Stimulated activated CD4-positive, alpha-beta T cell treated with anti-CD3 and anti-CD28 coated beads, Interleukin-12 subunit alpha, Interleukin-12 subunit beta, amount 100 ng/mL, for 4 hours (primary cell): ENCODE measurements around the gene AMBRA1.

ENCODE experiments used
- DNase-seq: peaks from one replicate; pipeline ENCODE4 v3.0.0-alpha.2; 2020

AMBRA1 gene

GRCh38 chr11:46391578-46392420 lies 202.0 kb downstream of the AMBRA1 start, which contains the start of gene CHRM4:
Gene CHRM4 (minus strand): TSS chr11:46391776. CDS start chr11:46386557, 5,219 bp downstream.
- DNase-seq, result no peak

GRCh38 chr11:46391186-46391577 lies 202.6 kb downstream of the AMBRA1 start:
- DNase-seq, result no peak

- no peak for DNase-seq
Measured at GRCh38 chr11:46390331-46391171, 203.3 kb downstream of the AMBRA1 start.

- peak; percentile 52 for DNase-seq
Measured at GRCh38 chr11:46389450-46390330, 204.1 kb downstream of the AMBRA1 start.

- DNase-seq, result no peak
Measured at GRCh38 chr11:46388619-46389449, 205.0 kb downstream of the AMBRA1 start.

GRCh38 chr11:46387919-46388618 lies 205.8 kb downstream of the AMBRA1 start:
- no peak for DNase-seq

GRCh38 chr11:46387456-46387855 lies 206.4 kb downstream of the AMBRA1 start:
- no peak for DNase-seq

- no peak for DNase-seq
Measured at GRCh38 chr11:46386674-46387073, 207.1 kb downstream of the AMBRA1 start.

- no peak for DNase-seq
Measured at GRCh38 chr11:46386005-46386578, 207.7 kb downstream of the AMBRA1 start.

GRCh38 chr11:46385169-46386004 lies 208.4 kb downstream of the AMBRA1 start:
- no peak for DNase-seq

GRCh38 chr11:46383974-46384701 lies 209.7 kb downstream of the AMBRA1 start:
- no peak for DNase-seq

- DNase-seq, result no peak
Measured at GRCh38 chr11:46383404-46383758, 210.4 kb downstream of the AMBRA1 start.

- no peak for DNase-seq
Measured at GRCh38 chr11:46382646-46383403, 211.0 kb downstream of the AMBRA1 start.

GRCh38 chr11:46381819-46382645 lies 211.8 kb downstream of the AMBRA1 start:
- no peak for DNase-seq

GRCh38 chr11:46381048-46381818 lies 212.6 kb downstream of the AMBRA1 start, which contains the start of gene MDK:
Gene MDK (plus strand): TSS chr11:46381669. CDS start chr11:46382058, 389 bp downstream.
- DNase-seq, result no peak

- DNase-seq, result peak; percentile 52
Measured at GRCh38 chr11:46380340-46381047, 213.3 kb downstream of the AMBRA1 start.
